GM21825 (cell line): ENCODE data around the gene PUDP.

Experiments
- ATAC-seq: cut with Tn5 transposase; IDR thresholded peaks from one replicate; pipeline ENCODE4 v1.9.1; 2021; ENCODE audit warnings: mild to moderate bottlenecking, moderate library complexity; ENCODE audit not compliant: unreplicated experiment

Gene PUDP

DNA sequence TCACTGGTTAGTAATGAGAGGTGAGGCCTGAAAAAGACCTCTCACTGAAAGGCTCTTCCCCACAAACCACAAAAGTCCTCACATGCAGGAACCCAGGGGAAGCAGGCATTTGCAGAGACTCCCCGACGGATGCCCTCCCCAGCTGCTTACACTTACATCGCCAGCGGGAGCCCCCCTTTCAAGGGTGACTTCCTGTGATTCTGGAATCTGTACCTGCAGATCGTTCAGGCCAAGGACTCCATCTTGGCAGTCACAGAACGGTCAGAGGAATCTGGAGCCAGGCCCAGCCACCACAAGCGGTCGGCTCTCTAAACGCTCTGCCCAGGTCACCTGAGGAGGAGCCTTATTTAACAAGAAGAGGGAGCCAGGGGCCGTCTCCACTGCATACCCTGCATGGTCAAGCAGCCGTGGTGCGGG is 71.7 kb downstream of the PUDP start:
- ATAC-seq: peak; percentile 51

DNA sequence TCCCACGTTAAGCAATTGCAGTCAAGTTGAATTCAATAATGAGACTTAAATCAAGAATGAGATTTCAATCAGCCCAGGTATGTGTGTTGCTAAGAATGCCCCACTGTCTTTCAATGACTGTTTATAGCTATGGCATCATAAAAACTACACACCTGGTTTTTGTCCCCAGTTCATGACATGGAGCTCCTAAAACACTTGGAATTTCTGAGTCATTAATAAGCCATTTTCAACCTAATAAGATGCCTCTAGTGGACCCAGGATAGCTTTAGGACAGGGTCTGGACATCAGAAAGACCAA is 73.1 kb downstream of the PUDP start:
- no peak for ATAC-seq

GRCh38 chrX:7074148-7074907 is 73.6 kb downstream of the PUDP start:
- no peak for ATAC-seq

DNA sequence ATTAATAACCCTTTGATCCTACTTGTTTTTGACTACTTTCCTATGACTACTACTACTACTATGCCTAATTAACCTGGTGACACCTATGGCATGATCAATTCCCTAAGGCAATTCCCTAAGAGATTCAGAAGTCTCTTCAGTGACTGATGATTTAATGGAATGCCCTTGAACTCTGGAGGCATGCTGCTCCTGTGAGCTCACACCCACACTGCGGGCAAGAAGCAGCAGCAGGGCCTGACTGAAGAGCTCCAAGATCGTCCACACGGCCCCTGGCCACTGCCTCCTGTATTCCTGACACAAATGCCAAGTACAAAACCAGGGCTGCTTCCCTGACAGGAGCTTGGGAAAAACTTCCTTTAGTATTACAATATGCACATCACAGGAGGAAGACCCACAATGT is 74.6 kb downstream of the PUDP start:
- ATAC-seq: no peak

DNA sequence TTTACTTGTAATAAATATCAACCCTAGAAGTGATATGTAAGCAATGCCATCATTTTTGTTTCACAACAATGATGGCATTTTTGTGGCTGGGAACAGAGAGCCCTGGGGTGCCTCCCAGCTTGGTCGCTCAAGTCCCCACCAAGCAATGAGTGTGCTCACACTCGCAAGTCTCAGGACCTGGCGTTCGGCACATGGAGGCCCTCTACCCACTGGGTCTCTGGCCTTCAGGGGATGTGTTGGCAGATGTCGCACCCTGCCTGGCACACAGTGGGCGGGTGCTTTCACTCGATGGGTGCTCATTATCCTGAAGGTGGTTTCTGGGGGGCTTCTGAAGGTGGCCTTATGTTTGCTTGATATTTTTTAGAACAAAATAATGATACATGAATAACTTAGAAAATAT is 75.1 kb downstream of the PUDP start:
- no peak for ATAC-seq

GRCh38 chrX:7071390-7071789 is 76.6 kb downstream of the PUDP start:
- ATAC-seq: no peak

- ATAC-seq: no peak
Observed at GRCh38 chrX:7069556-7069955, 78.4 kb downstream of the PUDP start.

DNA sequence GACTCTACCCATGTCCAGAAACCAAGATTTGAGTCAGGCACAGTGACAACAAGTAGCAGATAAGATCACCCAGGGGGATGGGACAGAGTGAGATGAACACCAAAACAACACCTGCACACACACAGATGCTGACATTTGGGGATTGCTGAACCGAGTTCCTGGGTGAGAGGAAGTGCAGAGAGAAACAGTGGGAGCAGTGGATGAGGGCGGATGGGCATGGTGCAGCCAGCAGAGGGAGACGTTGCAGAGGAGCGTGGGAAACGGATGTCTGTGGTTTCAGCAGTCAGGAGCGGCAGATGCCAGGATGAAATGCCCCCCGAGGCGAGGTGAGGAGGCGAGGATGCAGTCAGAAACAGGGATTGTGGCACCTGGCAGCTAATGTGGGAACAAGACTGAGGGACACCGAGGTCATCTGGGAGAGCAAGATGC is 79.0 kb downstream of the PUDP start:
- ATAC-seq: peak; percentile 55

DNA sequence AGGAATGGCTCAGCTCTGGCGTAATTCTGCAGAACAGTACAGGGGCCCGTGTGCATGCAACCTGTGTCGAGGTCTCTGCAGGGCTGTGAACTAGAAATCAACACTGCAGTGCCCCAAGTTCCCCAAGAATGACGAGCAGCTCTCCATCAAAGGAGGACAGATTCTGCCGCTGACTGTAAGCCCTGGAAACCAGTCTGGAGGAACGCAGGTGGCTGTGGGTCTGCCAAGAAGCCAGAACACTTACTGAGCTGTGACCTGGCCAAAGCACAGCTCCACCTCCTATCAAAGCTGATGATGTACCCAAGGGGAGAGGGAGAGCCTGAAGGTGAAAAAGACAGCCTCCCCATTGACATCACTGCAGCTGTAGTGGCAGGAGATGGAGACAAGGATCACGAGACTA is 80.7 kb downstream of the PUDP start:
- ATAC-seq: no peak

- ATAC-seq: no peak
Observed at GRCh38 chrX:7065473-7065872, 82.5 kb downstream of the PUDP start.

DNA sequence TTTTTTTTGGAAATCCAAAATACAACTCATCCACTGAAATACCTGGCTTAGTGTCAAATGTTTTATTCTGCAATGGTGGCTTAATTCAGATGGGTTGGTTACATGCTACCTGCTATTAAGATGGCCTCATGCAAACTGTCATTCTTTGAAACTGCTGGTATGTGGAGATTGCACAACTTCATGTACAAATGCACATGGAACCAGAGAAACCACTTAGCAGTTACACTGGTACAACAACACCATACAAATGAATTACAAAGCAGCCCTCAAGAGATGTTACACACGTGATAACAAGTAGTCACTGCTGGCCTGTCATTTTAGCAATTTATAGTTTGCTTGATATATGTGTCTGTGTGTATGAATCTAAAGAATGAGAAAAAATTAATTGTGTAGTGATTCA is 85.0 kb downstream of the PUDP start:
- no peak for ATAC-seq

GRCh38 chrX:7062276-7062675 is 85.7 kb downstream of the PUDP start:
- no peak for ATAC-seq

DNA sequence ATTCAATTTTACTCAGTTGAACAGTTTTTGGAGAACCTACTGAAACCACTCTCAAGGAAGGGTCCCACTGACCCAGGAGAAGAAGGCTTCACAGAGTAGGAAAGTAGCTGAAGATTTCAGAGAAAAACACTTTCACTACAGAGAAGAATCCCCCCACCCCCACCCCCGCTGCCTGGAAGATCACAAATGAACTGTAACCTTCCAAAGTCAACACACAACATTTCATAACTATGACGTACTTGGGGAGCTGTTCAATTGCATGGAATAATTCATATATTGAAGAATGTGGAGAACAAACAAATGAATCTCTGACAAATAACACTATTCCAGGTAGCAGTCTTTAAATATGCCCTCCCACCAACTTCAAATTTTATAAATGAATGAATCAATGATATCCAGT is 86.5 kb downstream of the PUDP start:
- ATAC-seq: no peak

- ATAC-seq: no peak
Observed at GRCh38 chrX:7060444-7060843, 87.5 kb downstream of the PUDP start.

- no peak for ATAC-seq
Observed at GRCh38 chrX:7059859-7060258, 88.1 kb downstream of the PUDP start.

DNA sequence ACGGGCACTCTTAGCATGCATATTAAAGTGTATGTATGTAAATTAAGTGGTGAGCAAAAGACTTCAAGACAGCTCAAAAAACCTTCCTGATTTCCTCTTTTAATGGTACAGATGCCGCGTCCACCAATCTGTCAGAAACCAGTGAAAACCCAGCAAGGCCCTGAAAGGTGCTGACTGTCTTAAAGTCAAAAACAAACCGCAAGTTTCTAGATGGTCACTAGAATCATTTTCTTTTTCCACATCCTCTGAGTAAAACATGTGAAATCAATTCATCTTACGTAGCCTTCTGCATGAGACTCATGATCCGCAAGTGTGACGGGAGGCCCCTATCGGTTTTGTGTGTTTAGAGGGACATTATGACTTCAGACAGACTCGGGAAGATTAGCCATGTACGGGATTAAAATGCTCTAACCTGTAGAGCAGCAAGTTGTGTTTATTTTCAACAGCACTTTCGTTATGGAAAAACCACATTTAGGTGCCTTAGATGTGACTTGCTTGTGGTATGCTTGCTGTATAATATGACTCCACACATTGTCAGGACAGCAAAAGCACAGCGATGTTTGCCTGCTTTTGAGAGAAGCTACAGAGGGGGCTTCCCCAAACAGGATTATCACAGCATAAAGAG is 88.6 kb downstream of the PUDP start:
- ATAC-seq: peak; percentile 91

DNA sequence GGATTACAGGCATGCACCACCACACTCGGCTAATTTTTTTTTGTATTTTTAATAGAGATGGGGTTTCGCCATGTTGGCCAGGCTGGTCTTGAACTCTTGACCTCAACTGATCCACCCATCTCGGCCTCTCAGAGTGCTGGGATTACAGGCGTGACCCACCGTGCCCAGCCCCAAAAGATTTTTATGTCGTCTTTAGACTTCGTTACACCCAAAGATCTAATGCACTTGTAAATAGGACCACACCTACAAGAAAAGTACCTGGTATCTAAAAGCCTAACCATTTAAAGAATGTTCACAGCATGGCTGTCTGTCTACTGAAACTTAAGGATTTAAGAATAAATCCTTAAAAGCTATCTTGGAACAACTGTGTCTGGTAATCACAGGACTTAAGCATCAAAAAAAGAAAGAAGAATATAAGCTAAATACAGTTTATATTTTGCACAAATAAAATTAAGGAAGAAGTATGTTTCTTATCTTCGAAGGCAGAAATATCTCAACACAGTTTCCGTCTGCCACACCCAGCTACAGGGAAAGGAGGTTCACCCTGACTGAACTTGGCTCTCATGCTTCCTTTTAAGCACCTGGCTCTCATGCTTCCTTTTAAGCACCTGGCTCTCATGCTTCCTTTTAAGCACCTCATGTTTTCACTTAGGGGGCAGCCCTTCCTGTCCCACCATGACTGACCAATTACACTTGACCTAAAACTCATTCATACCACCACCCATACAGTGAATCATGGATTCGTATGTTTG is 92.4 kb downstream of the PUDP start:
- ATAC-seq: no peak

DNA sequence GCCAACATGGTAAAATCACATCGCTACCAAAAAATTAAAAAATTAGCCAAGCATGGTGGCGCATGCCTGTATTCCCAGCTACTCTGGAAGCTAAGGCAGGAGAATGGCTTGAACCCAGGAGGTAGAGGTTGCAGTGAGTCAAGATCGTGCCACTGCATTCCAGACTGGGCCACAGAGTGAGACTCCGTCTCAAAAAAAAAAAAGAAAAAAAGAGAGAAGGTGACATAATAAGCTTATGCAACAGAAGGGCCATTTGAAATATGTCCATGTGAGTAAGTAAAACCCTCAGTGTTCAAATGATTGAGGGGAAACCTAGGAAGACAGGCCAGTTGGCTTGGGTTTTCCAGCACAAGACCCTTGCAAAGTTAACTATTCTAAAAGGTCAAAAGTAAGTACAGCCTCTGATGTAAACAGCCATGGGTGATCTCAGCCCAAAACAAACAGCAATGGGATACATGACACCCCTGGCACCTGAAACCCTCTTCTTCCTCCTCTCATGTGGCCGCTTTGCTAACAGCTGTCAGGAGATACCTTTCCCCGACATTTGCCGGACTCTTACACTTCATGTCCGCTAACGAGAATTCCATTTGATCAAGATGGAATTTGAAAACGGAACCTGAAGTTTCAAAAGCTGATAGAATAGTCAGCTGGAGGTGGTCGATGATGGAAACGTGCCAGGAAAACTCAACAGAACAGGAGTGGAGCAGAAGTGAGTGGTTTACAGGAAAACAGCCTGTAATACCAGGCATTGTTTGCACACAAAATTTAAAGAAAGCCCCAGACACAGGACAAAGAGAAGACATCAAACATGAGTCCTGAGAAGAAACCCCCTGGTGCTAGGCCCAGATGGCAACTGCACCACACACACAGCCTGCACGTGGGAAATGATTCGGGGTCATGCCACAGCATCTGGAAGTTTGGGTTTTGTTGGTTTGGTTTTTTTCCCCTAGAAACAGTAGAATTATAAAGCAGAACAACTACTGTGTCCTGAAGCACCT is 93.4 kb downstream of the PUDP start:
- ATAC-seq: no peak

DNA sequence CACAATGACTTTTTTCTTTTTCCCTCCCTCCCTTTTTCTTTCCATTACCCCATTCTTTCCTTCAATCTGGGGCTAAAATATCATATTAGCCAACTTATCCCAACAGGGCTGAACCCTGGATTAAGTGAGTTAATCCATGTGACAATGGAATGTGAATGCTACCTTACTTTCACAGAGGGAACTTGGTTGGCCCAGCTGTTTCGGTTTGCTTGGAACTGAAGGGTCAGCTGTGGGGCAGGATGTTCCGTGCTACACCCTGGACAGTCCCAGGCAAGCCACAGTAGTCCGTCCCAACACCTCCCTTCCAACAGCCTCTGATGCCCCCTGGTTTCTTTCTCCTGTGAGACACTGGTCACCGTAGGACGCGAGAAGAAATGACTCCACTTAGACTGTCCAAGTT is 95.4 kb downstream of the PUDP start:
- no peak for ATAC-seq

- ATAC-seq: no peak
Observed at GRCh38 chrX:7050271-7050670, 97.7 kb downstream of the PUDP start.

- ATAC-seq: no peak
Observed at GRCh38 chrX:7047951-7048350, 100.0 kb downstream of the PUDP start.
